Activated naive CD4-positive, alpha-beta T cell treated with anti-CD3 and anti-CD28 coated beads, Interleukin-2, amount 50 U/mL, for 72 hours (primary cell): ENCODE data around the gene BCO1. TPM values are rescaled to one million over a fixed set of nuclear protein-coding genes. Genes with fewer than 3 reads are reported as not detected.
"Not testable (repeated sequence)": the region's sequence is repeated elsewhere in the genome, so short reads cannot be mapped to it uniquely, and the experiment has no call there.

Experiments used
- ATAC-seq, 2 donors: fragments of 150-1000 bp; cut with Tn5 transposase; 2 replicates each; pipeline ENCODE4 v1.10.0; 2021; ENCODE audit warnings: mild to moderate bottlenecking in 2 of 2, moderate library complexity in 2 of 2
- DNase-seq, 2 donors: peaks; one replicate each; pipeline ENCODE4 v3.0.0; 2021 to 2022; ENCODE audit warnings: low spot score in 2 of 2
- H3K27ac Mint-ChIP-seq, 2 donors: one replicate each; pipeline ENCODE4 v1.8.0; 2022; ENCODE audit warnings: mild to moderate bottlenecking in 2 of 2, mixed read lengths in 2 of 2
- H3K36me3 Mint-ChIP-seq, 2 donors: one replicate each; pipeline ENCODE4 v1.8.0; 2022; ENCODE audit warnings: mixed read lengths in 2 of 2
- H3K9me3 Mint-ChIP-seq, 2 donors: one replicate each; pipeline ENCODE4 v1.8.0; 2022; ENCODE audit warnings: mixed read lengths in 2 of 2
- total RNA-seq, 2 donors: library from RNA; stranded (reverse); gene quantifications; one replicate each; pipeline ENCODE4 v1.2.3, GENCODE V29; 2022

Gene BCO1
- total RNA-seq, 2 donors from 2014 or later = not detected

DNA sequence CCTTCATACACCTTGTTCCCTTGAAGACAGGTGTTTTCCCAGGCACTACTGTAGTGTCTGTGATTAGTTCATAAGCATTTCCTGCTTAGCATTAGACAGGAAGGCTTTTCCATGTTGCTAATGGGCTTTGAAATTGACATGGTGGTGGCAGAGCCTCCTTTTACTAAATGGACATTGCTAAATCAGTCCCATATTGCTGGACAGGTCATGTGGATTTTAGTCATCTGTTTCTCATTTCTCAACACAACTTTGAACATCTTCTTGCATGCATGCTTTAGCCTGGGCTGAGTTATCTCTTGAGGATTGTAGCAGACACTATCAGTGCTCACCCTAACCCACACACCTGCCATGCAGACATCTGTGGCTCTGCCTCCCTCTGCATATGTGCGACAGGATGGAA is 13.7 kb upstream of the BCO1 start:
- no peaks in the 10 kb centered on the region for H3K36me3 Mint-ChIP-seq
- ATAC-seq = no peak
- no peaks in the 10 kb centered on the region for H3K9me3 Mint-ChIP-seq
- no peak overlapping the region for H3K27ac Mint-ChIP-seq
- no peak for DNase-seq

DNA sequence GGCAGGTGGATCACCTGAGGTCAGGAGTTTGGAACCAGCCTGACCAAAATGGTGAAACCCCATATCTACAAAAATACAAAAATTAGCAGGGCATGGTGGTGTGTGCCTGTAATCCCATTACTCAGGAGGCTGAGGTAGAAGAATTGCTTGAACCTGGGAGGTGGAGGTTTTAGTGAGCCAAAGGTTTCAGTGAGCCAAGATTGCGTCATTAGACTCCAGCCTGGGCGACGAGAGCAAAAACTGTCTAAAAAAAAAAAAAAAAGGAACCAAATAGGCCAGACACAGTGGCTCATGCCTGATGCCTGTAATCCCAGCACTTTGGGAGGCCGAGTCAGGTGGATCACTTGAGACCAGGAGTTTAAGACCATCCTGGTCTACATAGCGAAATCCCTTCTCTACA is 12.8 kb upstream of the BCO1 start:
- not testable (repeated sequence) for H3K36me3 Mint-ChIP-seq, H3K27ac Mint-ChIP-seq

GRCh38 chr16:81227785-81228184 is 10.7 kb upstream of the BCO1 start:
- no peak for DNase-seq
- H3K36me3 Mint-ChIP-seq = no peaks in the 10 kb centered on the region
- H3K27ac Mint-ChIP-seq = no peak overlapping the region
- ATAC-seq = no peak
- H3K9me3 Mint-ChIP-seq = no peaks in the 10 kb centered on the region

More for the DNA sequence above, 12.8 kb upstream of the BCO1 start:
- H3K9me3 Mint-ChIP-seq, DNase-seq, ATAC-seq: not testable (repeated sequence)

DNA sequence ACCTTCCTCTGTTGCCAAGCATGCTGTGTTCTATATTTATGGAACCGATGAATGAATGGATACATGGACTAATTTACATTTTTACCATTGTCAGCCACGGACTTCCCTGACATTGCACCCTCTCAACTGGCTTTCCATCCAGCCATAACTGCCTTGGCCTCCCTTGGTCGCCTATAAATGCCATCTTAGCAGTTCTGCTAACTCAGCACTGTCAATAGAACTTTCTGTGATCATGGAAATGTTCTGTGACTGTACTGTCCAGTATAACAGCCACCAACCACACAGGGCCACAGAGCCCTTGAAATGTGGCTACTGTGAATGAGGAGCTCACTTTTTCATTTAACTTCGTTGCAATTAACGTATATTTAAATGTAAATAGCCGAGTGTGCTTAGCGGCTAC is 8.7 kb upstream of the BCO1 start:
- ATAC-seq = no peak
- H3K9me3 Mint-ChIP-seq = no peaks in the 10 kb centered on the region
- H3K36me3 Mint-ChIP-seq = no peaks in the 10 kb centered on the region
- H3K27ac Mint-ChIP-seq = no peak overlapping the region
- no peak for DNase-seq

- Mint-ChIP-seq H3K9me3 (no peaks in the 10 kb centered on the region), H3K36me3 (no peaks in the 10 kb centered on the region), H3K27ac (no peak overlapping the region)
- ATAC-seq (no peak), DNase-seq (no peak)
These were observed 7.5 kb upstream of the BCO1 start for GRCh38 chr16:81231014-81231413.

DNA sequence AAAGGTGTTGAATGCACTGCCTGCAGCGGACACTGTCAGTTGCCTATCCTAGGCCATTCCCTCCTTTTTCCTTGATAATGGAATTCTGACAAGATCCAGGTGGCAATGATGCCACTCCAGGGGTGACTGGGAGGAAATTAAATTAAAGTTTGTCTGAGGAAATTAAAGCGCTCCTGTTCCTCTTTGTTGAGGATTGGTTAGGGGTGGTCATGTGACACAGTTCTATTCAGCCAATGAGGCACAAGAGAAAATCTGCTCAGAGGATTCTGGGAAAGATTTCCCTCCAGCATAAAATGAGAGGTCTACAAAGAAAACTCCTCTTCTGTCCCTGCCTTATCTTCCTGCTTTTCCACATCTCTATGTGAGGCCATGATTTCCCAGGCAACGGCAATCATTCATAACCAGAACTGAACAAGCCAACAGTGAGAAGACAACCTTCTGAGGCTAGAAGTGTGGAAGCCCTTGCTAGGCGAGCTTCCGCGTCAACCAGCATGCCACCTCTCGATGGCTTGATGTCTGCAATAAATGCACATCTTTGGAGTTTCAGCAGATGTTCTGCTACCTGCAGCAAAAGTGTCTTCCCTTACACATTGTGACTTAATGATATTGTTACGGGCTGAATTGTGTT is 5.6 kb upstream of the BCO1 start:
- ATAC-seq (no peak), DNase-seq (no peak)
- Mint-ChIP-seq H3K36me3 (no peaks in the 10 kb centered on the region), H3K27ac (no peak overlapping the region), H3K9me3 (no peaks in the 10 kb centered on the region)

DNA sequence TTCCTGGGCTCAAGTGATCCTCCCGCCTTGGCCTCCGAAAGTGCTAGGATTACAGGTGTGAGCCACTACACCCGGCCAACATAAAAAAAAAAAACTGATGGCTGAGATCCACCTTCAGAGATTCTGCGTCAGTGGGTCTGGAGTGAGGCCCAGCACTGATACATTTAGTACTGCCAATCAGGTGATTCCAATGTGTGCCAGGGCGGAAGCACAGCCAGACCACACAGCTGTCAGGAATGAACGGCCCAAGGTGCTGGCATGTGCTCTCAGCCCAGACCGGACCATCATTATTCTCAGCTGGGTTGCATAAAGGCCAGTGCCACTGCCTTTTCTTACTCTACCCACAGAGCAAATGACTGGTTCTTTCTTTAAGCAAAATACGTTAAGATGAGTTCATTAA is 1.2 kb upstream of the BCO1 start:
- DNase-seq (no peak), ATAC-seq (no peak)
- H3K36me3 Mint-ChIP-seq = no peaks in the 10 kb centered on the region
- H3K9me3 Mint-ChIP-seq = no peaks in the 10 kb centered on the region
- no peak overlapping the region for H3K27ac Mint-ChIP-seq

DNA sequence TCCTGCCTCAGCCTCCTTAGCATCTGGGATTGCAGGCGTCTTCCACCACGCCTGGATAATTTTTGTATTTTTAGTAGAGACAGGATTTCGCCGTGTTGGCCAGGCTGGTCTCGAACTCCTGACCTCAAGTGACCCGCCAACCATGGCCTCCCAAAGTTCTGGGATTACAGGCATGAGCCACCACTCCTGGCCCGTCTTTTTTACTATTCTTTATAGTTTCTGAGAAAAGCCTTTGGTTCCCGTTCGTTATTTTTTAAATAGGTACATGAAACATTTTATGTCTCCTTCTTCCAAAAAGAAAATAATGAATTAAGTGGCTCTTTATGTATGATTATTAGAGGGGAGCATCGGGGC is 570 bp upstream of the BCO1 start:
- Mint-ChIP-seq H3K27ac (no peak overlapping the region), H3K36me3 (no peaks in the 10 kb centered on the region), H3K9me3 (no peaks in the 10 kb centered on the region)
- DNase-seq (no peak), ATAC-seq (no peak)

DNA sequence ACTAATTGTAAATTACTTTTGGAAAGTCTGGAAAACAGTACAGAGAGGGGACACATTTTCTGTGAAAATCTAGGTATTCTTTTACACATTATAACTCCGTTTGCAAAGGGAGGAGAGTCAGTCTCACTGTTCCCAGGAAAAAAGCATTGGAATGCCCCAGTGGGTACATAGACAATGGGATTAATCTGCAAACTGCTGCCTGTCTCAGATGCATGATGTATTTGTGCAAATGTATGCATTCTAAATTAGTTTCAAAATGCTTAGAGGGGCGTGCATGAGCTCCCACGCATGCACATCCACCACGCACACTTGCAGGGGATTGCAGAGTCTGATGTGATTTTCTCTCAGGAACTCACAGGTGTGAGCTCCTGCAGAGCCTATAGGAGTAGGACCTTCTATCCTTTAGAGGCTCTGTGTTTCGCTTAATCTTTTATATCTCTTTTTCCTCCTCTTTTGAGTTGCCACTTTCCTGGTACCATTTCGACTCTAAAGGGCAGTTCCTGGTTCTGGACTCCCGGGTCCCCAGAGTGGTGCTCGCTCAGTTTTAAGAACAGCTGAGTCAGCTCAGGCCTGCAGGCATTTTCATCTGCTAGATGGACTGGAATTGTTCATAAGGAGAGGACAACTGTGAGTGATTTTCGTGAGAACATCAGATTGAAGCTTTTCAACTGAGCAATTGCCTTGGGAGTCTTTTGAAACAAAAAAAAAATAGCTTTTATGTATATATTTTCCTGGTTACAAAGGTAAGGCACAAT is 1.1 kb downstream of the BCO1 start:
- ATAC-seq = no peak
- Mint-ChIP-seq H3K27ac (no peak overlapping the region), H3K36me3 (no peaks in the 10 kb centered on the region), H3K9me3 (no peaks in the 10 kb centered on the region)
- no peak for DNase-seq

GRCh38 chr16:81241706-81242105 is 3.2 kb downstream of the BCO1 start:
- no peak overlapping the region for H3K27ac Mint-ChIP-seq
- DNase-seq = no peak
- no peaks in the 10 kb centered on the region for H3K36me3 Mint-ChIP-seq
- H3K9me3 Mint-ChIP-seq = no peaks in the 10 kb centered on the region
- ATAC-seq = no peak

DNA sequence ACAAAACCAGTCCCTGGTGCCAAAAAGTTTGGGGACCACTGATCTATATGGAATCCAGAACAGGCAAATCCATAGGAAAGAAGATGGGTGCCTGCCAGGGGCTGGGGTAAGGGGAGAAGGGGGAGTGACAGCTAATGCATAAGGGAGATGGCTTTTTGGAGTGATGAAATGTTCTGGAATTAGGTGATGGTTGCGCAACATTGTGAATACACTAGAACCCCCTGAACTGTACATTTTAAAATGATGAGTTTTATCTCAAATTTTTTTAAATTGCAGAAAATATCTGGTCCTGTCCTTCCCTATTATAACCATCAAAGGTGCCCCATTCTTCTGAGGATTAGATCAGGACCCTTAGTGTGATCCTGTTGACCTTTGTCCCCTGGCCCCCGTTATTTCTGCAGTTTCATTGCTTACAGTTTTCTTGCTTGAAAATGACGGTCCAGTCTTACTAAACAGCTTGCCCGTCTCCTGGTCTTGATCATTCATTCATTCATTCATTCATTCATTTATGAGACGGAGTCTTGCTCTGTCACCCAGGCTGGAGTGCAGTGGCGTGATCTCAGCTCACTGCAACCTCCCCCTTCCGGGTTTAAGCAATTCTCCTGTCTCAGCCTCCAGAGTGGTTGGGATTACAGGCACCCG is 4.6 kb downstream of the BCO1 start:
- ATAC-seq (no peak), DNase-seq (no peak)
- no peaks in the 10 kb centered on the region for H3K9me3 Mint-ChIP-seq
- no peak overlapping the region for H3K27ac Mint-ChIP-seq
- H3K36me3 Mint-ChIP-seq = no peaks in the 10 kb centered on the region

DNA sequence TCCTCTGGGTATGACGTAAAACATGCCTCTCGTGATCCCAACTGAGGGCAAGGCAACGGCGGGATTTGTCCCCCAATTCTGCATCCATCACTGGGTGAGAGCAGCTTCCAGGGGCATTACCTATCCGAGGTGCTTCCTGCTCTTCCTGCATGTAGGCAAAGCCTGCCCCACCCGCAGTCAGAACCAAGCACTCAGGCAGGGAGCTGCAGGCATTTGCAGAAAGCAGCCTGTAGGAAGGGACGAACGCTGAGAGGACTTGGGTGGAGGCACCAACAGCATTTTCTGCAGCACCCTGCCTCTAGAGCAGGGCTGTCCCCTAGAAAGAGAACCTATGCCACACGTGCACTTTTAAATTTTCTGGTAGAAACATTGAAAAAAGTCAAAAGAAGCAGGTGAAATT is 5.5 kb downstream of the BCO1 start:
- ATAC-seq (no peak), DNase-seq (no peak)
- no peak overlapping the region for H3K27ac Mint-ChIP-seq

DNA sequence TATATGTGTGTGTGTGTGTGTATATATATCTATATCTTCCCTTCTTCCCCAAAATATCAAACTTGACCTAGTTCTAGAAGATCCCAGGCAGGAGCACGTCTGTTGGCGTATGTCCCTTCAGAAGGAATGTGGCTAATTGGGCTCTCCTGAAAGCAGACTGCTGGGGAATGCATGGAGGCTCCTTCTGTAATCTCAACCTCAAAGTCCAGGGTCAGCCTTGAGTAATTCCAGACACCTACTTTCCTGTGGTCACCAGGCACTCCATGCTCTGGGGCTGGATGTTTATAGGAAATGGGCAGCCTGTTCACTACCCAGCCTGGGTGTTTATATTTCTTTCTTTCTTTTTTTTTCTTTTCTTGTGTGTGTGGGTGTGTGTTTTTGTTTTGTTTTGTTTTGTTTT is 13.4 kb downstream of the BCO1 start:
- ATAC-seq (no peak), DNase-seq (no peak)
- Mint-ChIP-seq H3K27ac (no peak overlapping the region), H3K9me3 (no peaks in the 10 kb centered on the region), H3K36me3 (no peaks in the 10 kb centered on the region)

More for the DNA sequence above, 5.5 kb downstream of the BCO1 start:
- no peaks in the 10 kb centered on the region for H3K36me3 Mint-ChIP-seq
- H3K9me3 Mint-ChIP-seq = no peaks in the 10 kb centered on the region

DNA sequence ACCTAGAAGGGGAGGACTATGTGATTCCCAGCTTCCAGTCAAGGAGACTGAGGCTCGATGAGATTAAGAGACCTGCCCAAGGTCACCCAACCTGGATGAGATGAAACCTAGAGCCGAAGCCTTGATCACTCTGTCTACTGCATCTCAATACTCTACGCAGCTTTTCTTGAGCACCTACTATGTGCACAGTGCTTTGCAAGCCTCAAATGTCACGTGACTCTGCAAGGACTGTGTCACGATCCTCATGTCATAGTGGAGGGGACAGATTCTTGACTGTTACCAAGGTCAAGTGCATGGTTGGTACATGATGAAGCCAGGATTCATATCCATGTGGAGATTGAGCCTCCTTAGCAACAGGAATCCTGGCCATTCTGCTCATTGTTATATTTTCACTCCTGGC is 14.7 kb downstream of the BCO1 start:
- H3K9me3 Mint-ChIP-seq = no peaks in the 10 kb centered on the region

GRCh38 chr16:81254922-81255526 is 16.5 kb downstream of the BCO1 start:
- Mint-ChIP-seq H3K9me3 (no peaks in the 10 kb centered on the region), H3K36me3 (no peaks in the 10 kb centered on the region), H3K27ac (no peak overlapping the region)
- DNase-seq (no peak), ATAC-seq (no peak)

More for the DNA sequence above, 14.7 kb downstream of the BCO1 start:
- DNase-seq (no peak), ATAC-seq (no peak)
- H3K36me3 Mint-ChIP-seq = no peaks in the 10 kb centered on the region
- no peak overlapping the region for H3K27ac Mint-ChIP-seq

DNA sequence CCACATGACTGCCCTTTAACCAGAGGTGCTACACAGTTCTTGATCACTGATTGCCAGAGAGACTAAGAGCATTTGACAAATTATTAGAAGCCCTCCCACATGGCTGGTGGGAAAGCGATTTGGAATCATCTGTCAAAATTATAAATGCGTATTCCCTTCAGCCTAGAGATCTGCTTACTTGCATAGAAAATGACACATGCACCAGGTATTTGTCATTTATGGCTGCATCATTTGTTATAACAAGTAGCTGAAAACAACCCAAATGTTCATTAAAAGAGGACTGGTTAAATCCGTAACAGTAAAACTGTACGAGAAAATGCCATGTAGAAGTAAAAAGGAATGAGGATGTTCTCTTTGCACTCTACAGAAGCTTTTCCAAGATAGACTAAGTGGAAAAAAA is 21.4 kb downstream of the BCO1 start:
- no peak for ATAC-seq
- no peak for DNase-seq
- Mint-ChIP-seq H3K27ac (peak overlapping the region in 1 of 2 donors; percentile 79), H3K36me3 (no peaks in the 10 kb centered on the region), H3K9me3 (peaks cover 0 to 2% of the 10 kb centered on the region in 2 donors)

DNA sequence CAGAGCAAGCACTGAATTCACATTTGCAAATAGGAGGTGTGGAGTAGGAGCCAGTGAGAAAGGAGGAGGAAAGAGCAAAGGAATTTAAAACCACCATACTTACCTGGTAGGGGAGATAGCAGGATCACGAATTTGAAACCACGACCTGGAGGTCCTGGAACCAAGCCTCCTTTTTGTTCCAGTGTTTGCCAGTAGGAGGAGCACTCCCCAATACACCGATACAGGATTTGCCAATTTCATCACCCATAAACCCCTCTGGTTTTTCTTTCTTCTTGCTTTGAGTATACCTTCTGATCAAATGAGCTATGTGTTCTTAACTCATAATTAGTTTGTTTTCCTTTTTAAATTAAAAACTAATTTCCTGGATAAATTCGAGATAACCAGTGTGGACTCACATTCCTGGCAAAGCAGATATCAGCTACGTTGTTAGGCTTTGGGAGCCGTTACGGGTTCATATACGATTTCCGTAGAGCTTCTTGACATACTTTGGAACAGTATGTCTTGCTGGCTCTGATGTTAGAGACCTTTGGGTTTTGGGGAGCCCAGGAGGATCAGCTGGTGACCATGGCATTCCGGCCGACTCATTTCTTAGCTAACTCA is 22.7 kb downstream of the BCO1 start:
- no peaks in the 10 kb centered on the region for H3K36me3 Mint-ChIP-seq

More for the DNA sequence above, 22.7 kb downstream of the BCO1 start:
- peak in 1 of 2 donors; percentile 50 for ATAC-seq
- Mint-ChIP-seq H3K27ac (no peak overlapping the region), H3K9me3 (peaks cover 5 to 10% of the 10 kb centered on the region in 2 donors)
- DNase-seq = peak in 1 of 2 donors; percentile 26
